GM18498 (cell line): ENCODE measurements around the gene RWDD1.

Source experiments
- ATAC-seq: cut with Tn5 transposase; IDR thresholded peaks from one replicate; pipeline ENCODE4 v1.9.1; 2021; ENCODE audit warnings: mild to moderate bottlenecking, moderate library complexity; ENCODE audit not compliant: unreplicated experiment

RWDD1 gene

GRCh38 chr6:116605935-116606334 lies 34.6 kb downstream of the RWDD1 start:
- ATAC-seq = no peak

DNA sequence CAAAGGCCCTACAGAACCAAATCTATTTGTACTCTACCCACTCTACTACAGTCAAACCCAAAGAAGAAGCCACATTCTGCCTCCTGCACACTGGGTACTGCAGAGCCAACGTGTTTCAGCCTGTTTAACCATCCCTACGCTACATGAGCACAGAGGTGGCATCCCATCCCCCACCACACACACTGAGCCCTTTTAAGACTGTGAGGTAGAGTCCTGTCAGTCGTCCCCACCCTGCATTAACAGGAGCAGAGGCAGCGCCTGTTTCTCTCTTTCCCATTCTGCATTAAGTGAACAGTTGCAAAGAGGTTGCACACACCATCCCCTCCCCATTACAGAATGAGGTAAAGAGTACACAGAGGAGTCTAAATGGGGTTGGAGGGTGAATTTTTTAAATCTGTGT lies 39.8 kb downstream of the RWDD1 start:
- ATAC-seq = no peak

GRCh38 chr6:116615937-116616736 lies 44.8 kb downstream of the RWDD1 start, which contains the start of gene RSPH4A:
RSPH4A (plus strand) TSS chr6:116616479; CDS start chr6:116616624, 145 bp downstream.
- ATAC-seq = peak; percentile 100

GRCh38 chr6:116616737-116617053 lies 45.4 kb downstream of the RWDD1 start:
- peak; percentile 24 for ATAC-seq

GRCh38 chr6:116624036-116624805 lies 52.9 kb downstream of the RWDD1 start:
- ATAC-seq = no peak

- no peak for ATAC-seq
Measured at GRCh38 chr6:116625872-116626271, 54.6 kb downstream of the RWDD1 start.

DNA sequence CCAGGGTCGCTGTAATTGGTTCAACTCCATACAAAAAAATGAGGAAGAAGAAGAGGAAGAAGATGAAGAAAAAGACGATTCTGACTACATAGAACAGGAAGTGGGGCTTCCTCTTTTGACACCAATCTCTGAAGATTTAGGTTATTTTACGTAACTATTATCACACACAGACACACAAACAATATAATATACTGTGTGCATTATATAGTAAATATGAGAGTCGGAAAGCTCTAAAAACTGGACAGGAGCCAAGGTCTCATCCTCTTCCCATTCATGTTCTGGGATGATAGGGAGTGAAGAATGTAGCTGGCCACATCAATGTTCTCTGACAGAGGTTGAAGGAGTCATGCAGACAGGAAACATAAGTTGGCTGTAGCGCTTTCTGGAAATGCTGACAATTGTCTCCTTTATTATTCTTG lies 58.3 kb downstream of the RWDD1 start:
- ATAC-seq = no peak

- ATAC-seq = peak; percentile 58
Measured at GRCh38 chr6:116631379-116631990, 60.2 kb downstream of the RWDD1 start.

DNA sequence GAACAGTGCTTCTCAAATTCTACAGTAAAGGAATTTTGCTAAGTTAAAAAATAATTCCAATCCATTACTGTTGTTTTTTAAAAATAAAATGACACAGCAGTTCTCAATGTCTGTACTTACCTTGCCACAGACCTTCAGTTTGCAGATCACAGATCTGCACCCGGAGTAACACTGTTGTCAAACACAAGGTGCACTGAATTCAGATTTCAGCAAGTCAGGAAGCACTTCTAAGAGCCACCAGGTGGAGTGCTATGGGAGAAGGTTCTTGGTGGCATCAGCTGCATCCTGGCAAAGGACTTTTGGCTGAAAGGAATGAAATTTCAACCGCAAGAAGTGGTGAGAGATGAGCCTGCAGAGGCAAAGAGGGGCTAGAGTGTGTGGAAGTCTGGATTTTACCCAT lies 62.4 kb downstream of the RWDD1 start:
- ATAC-seq = no peak
